Measurements from ENCODE around the gene LRIT1. TPM values are rescaled to one million over a fixed set of nuclear protein-coding genes. Genes with fewer than 3 reads are reported as not detected.

LRIT1 gene
- total RNA-seq, 1 donor from 2014 or later: not detected

GRCh38 chr10:84191106-84191505 is 50.2 kb downstream of the LRIT1 start:
- no peak for DNase-seq

- DNase-seq: no peak
These were observed 50.7 kb downstream of the LRIT1 start for GRCh38 chr10:84190621-84191020.

GRCh38 chr10:84188815-84189214 is 52.5 kb downstream of the LRIT1 start:
- DNase-seq: no peak

GRCh38 chr10:84185526-84186175 is 55.7 kb downstream of the LRIT1 start:
- no peak for DNase-seq

- no peak for DNase-seq
These were observed 56.8 kb downstream of the LRIT1 start for GRCh38 chr10:84184517-84184916.

GRCh38 chr10:84181631-84182030 is 59.7 kb downstream of the LRIT1 start:
- DNase-seq: no peak

Other genes with a start within 250 kb of the LRIT1 start
- 204 TPM for gene GHITM, start 102.0 kb downstream of the LRIT1 start, total RNA-seq
- gene GPR15LG, start 67.7 kb downstream of the LRIT1 start, total RNA-seq: not detected
- 1.3 TPM for gene CDHR1, start 47.0 kb downstream of the LRIT1 start, total RNA-seq
- not detected for gene LRIT2, start 16.0 kb downstream of the LRIT1 start, total RNA-seq
- 7.8 TPM for gene RGR, start 3.5 kb upstream of the LRIT1 start, total RNA-seq
- gene CCSER2, start 87.0 kb upstream of the LRIT1 start, total RNA-seq: 67.2 TPM

All from tongue (tissue), 2 donors.